Middle frontal gyrus (tissue), 1 donor: ENCODE results near the gene MXD4.

Experiments used
- DNase-seq: peaks from one replicate; pipeline ENCODE4 v3.0.0-alpha.2; 2015; ENCODE audit warnings: low spot score; ENCODE audit errors: extremely low spot score

The MXD4 gene

GRCh38 chr4:2292646-2293108 is 30.8 kb upstream of the MXD4 start:
- no peak for DNase-seq

GRCh38 chr4:2291705-2292645 is 30.1 kb upstream of the MXD4 start:
- DNase-seq: no peak

- DNase-seq: no peak
These were observed 29.2 kb upstream of the MXD4 start for GRCh38 chr4:2290974-2291704.

GRCh38 chr4:2290488-2290887 is 28.6 kb upstream of the MXD4 start:
- no peak for DNase-seq

- DNase-seq: no peak
These were observed 28.0 kb upstream of the MXD4 start for GRCh38 chr4:2289955-2290333.

GRCh38 chr4:2289311-2289954 is 27.5 kb upstream of the MXD4 start:
- DNase-seq: no peak

GRCh38 chr4:2288051-2288541 is 26.2 kb upstream of the MXD4 start:
- DNase-seq: no peak

GRCh38 chr4:2287594-2287915 is 25.6 kb upstream of the MXD4 start:
- DNase-seq: no peak

- DNase-seq: no peak
These were observed 25.1 kb upstream of the MXD4 start for GRCh38 chr4:2286904-2287593.

- no peak for DNase-seq
These were observed 23.9 kb upstream of the MXD4 start for GRCh38 chr4:2285613-2286381.

- DNase-seq: no peak
These were observed 23.2 kb upstream of the MXD4 start for GRCh38 chr4:2284934-2285612.

GRCh38 chr4:2284161-2284933 is 22.4 kb upstream of the MXD4 start:
- no peak for DNase-seq

- no peak for DNase-seq
These were observed 21.3 kb upstream of the MXD4 start for GRCh38 chr4:2283199-2283711.

- DNase-seq: no peak
These were observed 19.9 kb upstream of the MXD4 start for GRCh38 chr4:2281575-2282343.

- DNase-seq: no peak
These were observed 18.8 kb upstream of the MXD4 start for GRCh38 chr4:2280531-2281300.

- DNase-seq: no peak
These were observed 16.0 kb upstream of the MXD4 start for GRCh38 chr4:2277956-2278355.

GRCh38 chr4:2276581-2277325 is 14.8 kb upstream of the MXD4 start:
- DNase-seq: no peak
